Activated CD8-positive, alpha-beta T cell treated with anti-CD3 and anti-CD28 coated beads for 36 hours (primary cell): Measurements from ENCODE around the gene CRAT. TPM values are rescaled to one million over a fixed set of nuclear protein-coding genes. Genes with fewer than 3 reads are reported as not detected.
A peak's percentile ranks its signal among the peaks of the same experiment; 100 is the strongest.

ENCODE experiments used
- ATAC-seq: fragments of 200-7000 bp; cut with Tn5 transposase; one replicate; pipeline ENCODE4 v1.10.0; 2021; ENCODE audit warnings: mild to moderate bottlenecking, moderate library complexity
- CTCF ChIA-PET: fragments of 350-600 bp; sonication (Branson Sonifier 250); formaldehyde crosslinking; loops from one replicate; lab custom pipeline; 2021; ENCODE audit warnings: antibody characterized with exemption; lab: Charles Lee
- POLR2A ChIA-PET: fragments of 350-600 bp; sonication (Branson Sonifier 250); formaldehyde crosslinking; loops from one replicate; lab custom pipeline; 2021; ENCODE audit warnings: antibody characterized with exemption; lab: Charles Lee
- DNase-seq: peaks from one replicate; pipeline ENCODE4 v3.0.0-alpha.2; 2020
- H3K27ac Mint-ChIP-seq: one replicate; pipeline ENCODE4 v1.8.0; 2021; ENCODE audit warnings: mild to moderate bottlenecking, mixed read lengths
- H3K27me3 Mint-ChIP-seq: one replicate; pipeline ENCODE4 v1.8.0; 2021; ENCODE audit warnings: mixed read lengths
- H3K36me3 Mint-ChIP-seq: one replicate; pipeline ENCODE4 v1.8.0; 2021; ENCODE audit warnings: low read depth, mixed read lengths
- H3K4me1 Mint-ChIP-seq: one replicate; pipeline ENCODE4 v1.8.0; 2021; ENCODE audit warnings: low read depth, mixed read lengths
- H3K4me3 Mint-ChIP-seq: one replicate; pipeline ENCODE4 v1.8.0; 2021; ENCODE audit warnings: mild to moderate bottlenecking, moderate library complexity, mixed read lengths
- H3K9me3 Mint-ChIP-seq: one replicate; pipeline ENCODE4 v1.8.0; 2021; ENCODE audit warnings: mixed read lengths
- CTCF ChIP-seq: fragments of 200-600 bp; IDR thresholded peaks from one replicate; pipeline ENCODE4 v1.8.0; 2022; ENCODE audit warnings: antibody characterized with exemption, mild to moderate bottlenecking
- intact Hi-C: fragments of 100-400 bp; cut with micrococcal nuclease; formaldehyde crosslinking; loops from one replicate; pipeline ENCODE4 v1.10.0; 2022
- total RNA-seq, 2 experiments: library from RNA; stranded (reverse); gene quantifications; one replicate each; pipeline ENCODE4 v1.2.3, GENCODE V29; 2021

CRAT gene
- total RNA-seq, 2 experiments from 2014 or later, result 11.8 to 12.7 TPM

GRCh38 chr9:129104051-129104450 lies 6.5 kb downstream of the CRAT start:
- no peaks in the 10 kb centered on the region for H3K27me3 Mint-ChIP-seq
- no peak overlapping the region for H3K4me3 Mint-ChIP-seq
- no peaks in the 10 kb centered on the region for H3K9me3 Mint-ChIP-seq
- no peaks in the 10 kb centered on the region for H3K4me1 Mint-ChIP-seq
- H3K36me3 Mint-ChIP-seq, result no peaks in the 10 kb centered on the region
- no peak for TF ChIP-seq CTCF
- DNase-seq, result no peak
- CTCF ChIA-PET, result interaction anchor here (1.0 to 1.5 kb wide), 3 partner anchors 13 to 39 kb away, joined by 3 to 4 read pairs (median 4); no protein-coding TSS in a partner anchor
- ATAC-seq, result no peak
- H3K27ac Mint-ChIP-seq, result no peak overlapping the region
- intact Hi-C loops, result no loop called here
- POLR2A ChIA-PET, result no interaction called here

GRCh38 chr9:129103595-129103965 lies 7.0 kb downstream of the CRAT start:
- intact Hi-C loops, result no loop called here
- Mint-ChIP-seq H3K36me3 (no peaks in the 10 kb centered on the region), H3K27ac (no peak overlapping the region), H3K4me1 (no peaks in the 10 kb centered on the region), H3K9me3 (no peaks in the 10 kb centered on the region), H3K4me3 (no peak overlapping the region), H3K27me3 (no peaks in the 10 kb centered on the region)
- no peak for ATAC-seq
- no peak for TF ChIP-seq CTCF
- POLR2A ChIA-PET, result interaction anchor here (0.5 kb wide), 1 partner anchor 129 kb away, joined by 3 read pairs; no protein-coding TSS in a partner anchor
- CTCF ChIA-PET, result interaction anchor here (1.0 to 1.5 kb wide), 3 partner anchors 12 to 39 kb away, joined by 3 to 4 read pairs (median 4); no protein-coding TSS in a partner anchor
- DNase-seq, result no peak

- no peaks in the 10 kb centered on the region for H3K36me3 Mint-ChIP-seq
- H3K27ac Mint-ChIP-seq, result no peak overlapping the region
- H3K4me1 Mint-ChIP-seq, result no peaks in the 10 kb centered on the region
- no peaks in the 10 kb centered on the region for H3K27me3 Mint-ChIP-seq
- peak; percentile 41 for DNase-seq
- ChIA-PET POLR2A (interaction anchor here (0.5 kb wide), 1 partner anchor 129 kb away, joined by 3 read pairs; no protein-coding TSS in a partner anchor), CTCF (interaction anchor here (1.0 to 1.5 kb wide), 4 partner anchors 12 to 40 kb away, joined by 3 to 4 read pairs (median 4); no protein-coding TSS in a partner anchor)
- H3K9me3 Mint-ChIP-seq, result no peaks in the 10 kb centered on the region
- H3K4me3 Mint-ChIP-seq, result no peak overlapping the region
- TF ChIP-seq CTCF, result no peak
- ATAC-seq, result peak; percentile 68
- intact Hi-C loops, result no loop called here
Measured at GRCh38 chr9:129102791-129103594, 7.6 kb downstream of the CRAT start.

- Mint-ChIP-seq H3K4me3 (no peak overlapping the region), H3K27me3 (no peaks in the 10 kb centered on the region), H3K4me1 (no peaks in the 10 kb centered on the region), H3K27ac (no peak overlapping the region), H3K36me3 (no peaks in the 10 kb centered on the region), H3K9me3 (no peaks in the 10 kb centered on the region)
- ATAC-seq, result no peak
- POLR2A ChIA-PET, result no interaction called here
- no peak for TF ChIP-seq CTCF
- intact Hi-C loops, result no loop called here
- CTCF ChIA-PET, result interaction anchor here (1.0 kb wide), 1 partner anchor 29 kb away, joined by 3 read pairs; no protein-coding TSS in a partner anchor
- no peak for DNase-seq
Measured at GRCh38 chr9:129102095-129102525, 8.5 kb downstream of the CRAT start.

GRCh38 chr9:129101279-129101678 lies 9.3 kb downstream of the CRAT start:
- POLR2A ChIA-PET, result no interaction called here
- no peaks in the 10 kb centered on the region for H3K36me3 Mint-ChIP-seq
- no peak for DNase-seq
- H3K4me3 Mint-ChIP-seq, result no peak overlapping the region
- CTCF ChIA-PET, result no interaction called here
- TF ChIP-seq CTCF, result no peak
- intact Hi-C loops, result no loop called here
- H3K9me3 Mint-ChIP-seq, result no peaks in the 10 kb centered on the region
- H3K4me1 Mint-ChIP-seq, result no peaks in the 10 kb centered on the region
- H3K27me3 Mint-ChIP-seq, result no peaks in the 10 kb centered on the region
- no peak overlapping the region for H3K27ac Mint-ChIP-seq
- ATAC-seq, result no peak
